Endometrial microvascular endothelial cells (primary cell): ENCODE data around the gene SEMA4A. TPM values are rescaled to one million over a fixed set of nuclear protein-coding genes. Genes with fewer than 3 reads are reported as not detected.
"Not testable (repeated sequence)": the region's sequence is repeated elsewhere in the genome, so short reads cannot be mapped to it uniquely, and the experiment has no call there.

ENCODE experiments used
- in situ Hi-C: cut with HindIII; loops from 2 replicates; pipeline ENCODE4 v1.10.0; 2017; ENCODE audit warnings: low sequenced_read_pairs, low pct_unique_long_range_greater_than_20kb; ENCODE audit errors: inconsistent ontology term
- total RNA-seq: library from RNA; depleted of rRNA; stranded (reverse); fragments of >200 nt; gene quantifications from one replicate; pipeline ENCODE4 v1.2.3, GENCODE V29; 2015; ENCODE audit errors: inconsistent ontology term

Gene SEMA4A
- total RNA-seq, 1 donor from 2014 or later, result 0.09 TPM

DNA sequence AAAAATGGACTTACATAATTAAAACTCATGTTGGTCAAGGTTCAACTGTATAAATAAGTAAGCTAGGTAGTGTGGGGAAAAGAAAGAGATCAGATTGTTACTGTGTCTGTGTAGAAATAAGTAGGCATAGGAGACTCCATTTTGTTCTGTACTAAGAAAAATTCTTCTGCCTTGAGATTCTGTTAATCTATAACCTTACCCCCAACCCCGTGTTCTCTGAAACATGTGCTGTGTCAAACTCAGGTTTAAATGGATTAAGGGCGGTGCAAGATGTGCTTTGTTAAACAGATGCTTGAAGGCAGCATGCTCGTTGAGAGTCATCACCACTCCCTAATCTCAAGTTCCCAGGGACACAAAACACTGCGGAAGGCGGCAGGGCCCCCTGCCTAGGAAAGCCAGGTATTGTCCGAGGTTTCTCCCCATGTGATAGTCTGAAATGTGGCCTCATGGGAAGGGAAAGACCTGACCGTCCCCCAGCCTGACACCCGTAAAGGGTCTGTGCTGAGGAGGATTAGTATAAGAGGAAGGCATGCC, 28.1 kb downstream of the SEMA4A start:
- in situ Hi-C loops, result not testable (repeated sequence)

DNA sequence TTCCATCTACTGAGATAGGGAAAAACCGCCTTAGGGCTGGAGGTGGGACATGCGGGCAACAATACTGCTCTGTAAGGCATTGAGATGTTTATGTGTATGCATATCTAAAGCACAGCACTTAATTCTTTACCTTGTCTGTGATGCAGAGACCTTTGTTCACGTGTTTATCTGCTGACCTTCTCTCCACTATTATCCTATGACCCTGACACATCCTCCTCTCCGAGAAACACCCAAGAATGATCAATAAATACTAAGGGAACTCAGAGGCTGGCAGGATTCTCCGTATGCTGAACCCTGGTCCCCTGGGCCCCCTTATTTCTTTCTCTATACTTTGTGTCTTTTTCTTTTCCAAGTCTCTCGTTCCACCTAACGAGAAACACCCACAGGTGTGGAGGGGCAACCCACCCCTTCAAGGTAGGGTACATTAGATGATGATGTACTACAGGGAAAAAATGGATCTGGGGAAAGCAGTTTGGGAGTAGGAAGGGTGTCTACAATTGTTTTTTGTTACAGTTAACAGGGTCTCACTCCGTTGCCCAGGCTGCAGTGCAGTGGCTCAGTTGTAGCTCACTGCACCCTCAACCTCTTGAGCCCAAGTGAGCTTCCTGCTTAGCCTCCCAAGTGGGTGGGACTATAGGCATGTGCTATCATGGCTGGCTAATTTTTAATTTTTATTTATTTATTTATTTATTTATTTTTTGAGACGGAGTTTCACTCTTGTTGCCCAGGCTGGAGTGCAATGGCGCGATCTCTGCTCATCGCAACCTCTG, 28.8 kb downstream of the SEMA4A start:
- in situ Hi-C loops, result not testable (repeated sequence)

DNA sequence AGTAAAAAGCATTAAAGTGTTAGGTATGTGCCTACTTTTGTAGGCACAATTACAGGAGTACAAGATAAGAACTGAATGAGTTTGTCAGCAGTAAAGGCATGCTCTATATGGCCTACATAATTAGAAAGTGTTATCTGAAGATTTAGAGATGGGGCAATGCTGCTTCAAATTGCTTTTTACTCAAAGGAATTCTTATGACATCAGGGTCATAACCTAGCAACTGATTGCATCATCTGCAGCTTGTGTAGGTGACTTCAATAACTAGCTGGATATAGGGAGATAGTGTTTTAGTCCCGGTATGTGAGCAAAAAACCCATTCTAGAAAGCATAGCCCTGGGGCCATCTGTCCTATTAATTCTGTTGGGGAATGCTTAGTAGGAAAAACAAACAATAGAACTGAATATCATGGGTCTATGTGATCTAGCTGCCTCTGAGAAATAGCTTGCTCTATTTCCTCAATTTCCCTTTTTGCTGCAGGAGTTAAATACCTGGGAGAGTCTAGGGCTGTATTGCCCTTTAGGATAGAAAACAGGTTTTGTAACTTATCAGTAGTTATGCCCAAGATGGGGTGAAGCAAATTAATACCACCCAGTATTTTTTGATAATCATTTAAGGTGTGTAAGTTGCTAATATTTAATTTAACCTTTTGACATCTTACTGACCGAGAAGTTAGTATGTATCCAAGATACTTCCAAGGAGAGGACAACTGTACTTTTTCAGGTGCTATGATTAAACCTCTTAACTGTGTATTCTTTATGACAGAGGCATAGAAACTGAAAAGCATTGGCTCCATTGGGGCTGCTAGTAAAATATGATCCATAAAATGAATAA, 33.2 kb downstream of the SEMA4A start:
- in situ Hi-C loops, result not testable (repeated sequence)

DNA sequence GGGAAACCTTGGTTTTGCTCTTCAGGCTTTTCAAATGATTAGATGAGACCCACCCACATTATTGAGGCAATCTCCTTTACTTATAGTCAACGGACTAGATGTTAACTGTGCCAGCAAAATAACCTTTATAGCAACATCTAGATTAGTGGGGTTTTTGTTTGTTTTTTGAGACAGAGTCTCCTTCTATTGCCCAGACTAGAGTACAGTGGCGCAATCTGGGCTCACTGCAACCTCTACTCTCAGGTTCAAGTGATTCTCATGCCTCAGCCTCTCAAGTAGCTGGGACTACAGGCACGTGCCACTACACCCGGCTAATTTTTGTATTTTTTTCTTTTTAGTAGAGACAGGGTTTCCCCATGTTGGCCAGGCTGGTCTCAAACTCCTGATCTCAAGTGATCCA, 36.9 kb downstream of the SEMA4A start:
- in situ Hi-C loops, result not testable (repeated sequence)

DNA sequence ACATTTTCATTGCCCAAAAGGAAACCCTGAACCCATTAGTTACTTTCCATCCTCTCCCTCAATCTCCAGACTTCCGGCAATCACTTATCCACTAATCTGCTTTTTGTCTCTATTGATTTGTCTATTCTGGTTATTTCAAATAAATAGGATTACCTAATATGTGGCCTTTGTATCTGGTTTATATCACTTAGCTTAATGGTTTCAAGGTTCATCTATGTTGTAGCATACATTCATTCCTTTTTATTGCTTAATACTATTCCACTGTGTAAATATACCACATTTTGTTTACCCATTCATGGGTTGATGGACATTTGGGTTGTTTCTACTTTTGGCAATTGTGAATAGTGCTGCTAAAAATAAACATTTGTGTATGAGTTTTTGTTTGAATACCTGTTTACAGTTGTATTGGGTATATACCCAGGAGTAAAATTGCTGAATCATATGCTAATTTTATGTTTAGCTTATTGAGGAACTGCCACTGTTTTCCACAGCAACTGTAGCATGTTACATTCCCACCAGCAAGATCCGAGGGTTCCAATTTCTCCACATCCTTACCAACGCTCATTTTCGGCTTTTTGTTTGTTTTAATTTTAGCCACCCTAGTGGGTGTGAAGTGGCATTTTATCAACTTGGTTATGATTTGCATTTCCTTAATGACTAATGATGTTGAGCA, 38.0 kb downstream of the SEMA4A start:
- in situ Hi-C loops, result no loop called here

DNA sequence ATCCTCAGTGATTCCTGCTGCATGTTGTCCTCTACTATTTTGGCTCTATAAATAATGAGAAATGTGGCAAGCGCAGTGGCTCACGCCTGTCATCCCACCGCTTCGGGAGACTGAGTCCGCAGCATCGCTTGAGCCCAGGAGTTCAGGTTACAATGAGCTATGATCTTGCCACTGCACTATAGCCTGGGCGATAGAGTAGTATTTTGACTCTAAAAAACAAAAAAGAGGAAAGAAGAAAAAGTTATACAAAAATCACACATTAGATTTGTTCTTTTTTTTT, 39.8 kb downstream of the SEMA4A start:
- in situ Hi-C loops, result no loop called here

DNA sequence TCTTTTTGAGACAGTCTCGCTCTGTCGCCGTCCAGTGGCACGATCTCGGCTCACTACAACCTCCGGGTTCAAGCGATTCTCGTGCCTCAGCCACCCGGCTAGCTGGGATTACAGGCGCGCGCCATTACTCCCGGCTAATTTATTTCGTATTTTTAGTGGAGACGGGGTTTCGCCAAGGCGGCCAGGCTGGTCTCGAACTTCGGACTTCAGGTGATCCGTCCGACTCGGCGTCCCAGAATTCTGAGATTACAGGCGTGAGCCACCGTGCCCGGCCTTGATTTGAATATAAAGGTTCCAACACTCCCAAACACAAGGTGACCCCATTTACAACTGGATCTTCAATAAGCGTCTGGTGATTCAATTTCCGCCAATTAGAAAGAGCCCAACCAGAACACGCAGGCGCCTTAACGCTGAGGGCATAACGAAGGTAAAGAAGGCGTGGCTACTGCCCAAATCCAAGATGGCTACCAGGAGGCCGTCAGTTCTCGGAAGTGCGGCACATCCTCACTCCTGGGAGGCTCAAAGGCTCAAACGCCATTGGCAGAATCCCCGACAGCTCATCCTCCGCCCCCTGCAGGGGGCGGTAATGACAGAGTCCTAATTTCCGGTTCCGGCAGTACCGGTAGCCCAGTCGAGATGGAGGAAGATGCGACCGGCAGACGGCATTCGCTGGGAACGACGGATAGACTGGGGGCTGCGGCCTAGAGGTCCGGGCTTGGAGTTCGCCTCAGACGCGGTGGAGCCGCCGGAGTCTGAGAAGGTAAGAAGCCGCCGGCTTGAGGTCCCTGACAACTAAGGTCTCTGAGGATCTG, 40.3 kb downstream of the SEMA4A start, which contains the start of gene SLC25A44:
TSS of gene SLC25A44 (plus strand) at position 617 of the 812 bp plus-strand sequence. CDS start 5,744 bp downstream, outside the sequence.
- in situ Hi-C loops, result no loop called here

DNA sequence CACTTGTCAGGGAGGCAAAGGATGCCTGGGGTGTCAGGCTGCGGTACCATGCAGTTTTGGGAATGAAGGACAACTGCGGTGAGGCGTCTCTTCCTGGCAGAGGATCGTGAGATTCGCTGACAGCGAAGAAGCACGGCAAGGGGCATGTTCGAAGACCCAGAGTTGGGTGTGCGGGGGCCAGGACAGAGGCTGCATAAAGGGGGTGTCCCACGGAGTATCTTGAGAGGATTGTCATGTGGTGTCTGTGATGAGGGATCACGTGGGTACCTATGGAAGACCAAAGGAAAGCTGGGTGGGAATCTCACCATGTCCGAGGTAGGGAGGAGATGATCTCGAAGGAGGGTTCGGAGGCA, 40.9 kb downstream of the SEMA4A start:
- in situ Hi-C loops, result no loop called here

DNA sequence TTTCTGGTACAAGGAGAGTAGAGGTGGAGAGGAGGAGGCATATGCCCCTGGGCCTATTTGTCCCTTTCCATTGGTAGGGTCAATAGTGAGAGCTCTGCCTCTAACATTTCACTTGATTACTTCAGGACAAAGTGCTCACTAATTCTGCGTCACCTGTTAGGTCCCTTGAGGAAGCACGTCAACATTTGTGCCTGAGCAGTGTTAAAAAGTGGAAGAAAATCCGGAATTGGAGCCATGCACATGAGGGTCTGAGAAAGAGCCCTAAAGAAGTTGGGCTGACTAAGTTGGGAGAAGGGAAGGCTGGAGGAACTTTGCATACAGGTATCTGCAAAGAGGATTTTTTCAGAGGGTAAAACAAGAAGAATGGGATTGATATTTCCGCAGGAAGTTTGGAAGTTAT, 42.5 kb downstream of the SEMA4A start:
- in situ Hi-C loops, result no loop called here

DNA sequence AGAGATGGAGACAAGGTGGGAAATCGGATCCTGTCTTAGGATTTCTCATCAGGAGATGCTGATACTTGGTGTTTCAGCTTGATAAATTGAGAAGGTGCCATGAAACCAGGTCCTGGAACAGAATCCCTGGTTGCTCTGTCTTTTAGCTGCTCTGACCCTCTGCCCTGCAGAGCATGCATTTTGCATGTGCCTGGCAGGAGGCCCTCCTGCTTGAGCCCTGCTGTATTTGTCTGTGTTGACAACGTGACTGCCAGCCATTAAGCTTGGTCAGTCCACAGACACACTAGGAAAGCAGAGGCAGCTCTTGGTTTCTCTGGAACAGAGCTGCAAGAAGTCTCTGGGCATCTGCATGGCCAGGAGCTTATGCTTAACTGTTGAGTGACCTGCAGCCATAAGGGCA, 43.1 kb downstream of the SEMA4A start:
- in situ Hi-C loops, result no loop called here

DNA sequence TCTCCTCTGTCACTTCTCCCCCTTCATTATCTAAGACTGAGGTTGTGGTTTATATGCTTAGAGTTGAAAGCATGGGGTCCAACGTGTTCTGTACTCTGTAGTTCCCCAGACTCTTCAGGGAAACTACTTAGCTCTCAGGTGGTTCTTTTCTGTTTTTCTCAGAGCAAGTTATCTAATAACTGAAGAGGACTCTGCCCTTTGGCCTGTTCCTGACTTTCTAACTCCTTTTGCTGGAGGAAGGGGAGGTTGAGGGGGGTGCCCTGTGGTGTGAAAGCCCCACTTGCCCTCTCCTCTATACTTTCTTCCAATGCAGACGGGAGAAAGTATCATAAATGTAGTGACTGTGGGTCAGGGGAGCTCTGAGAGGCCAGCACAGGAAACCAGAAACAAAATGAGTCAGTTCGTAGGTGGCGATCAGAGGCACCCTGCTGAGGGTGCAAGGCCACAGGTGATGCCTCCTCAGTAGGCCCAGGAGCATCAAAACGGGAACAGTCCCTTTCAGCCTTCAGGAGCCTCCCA, 45.5 kb downstream of the SEMA4A start:
- in situ Hi-C loops, result no loop called here

DNA sequence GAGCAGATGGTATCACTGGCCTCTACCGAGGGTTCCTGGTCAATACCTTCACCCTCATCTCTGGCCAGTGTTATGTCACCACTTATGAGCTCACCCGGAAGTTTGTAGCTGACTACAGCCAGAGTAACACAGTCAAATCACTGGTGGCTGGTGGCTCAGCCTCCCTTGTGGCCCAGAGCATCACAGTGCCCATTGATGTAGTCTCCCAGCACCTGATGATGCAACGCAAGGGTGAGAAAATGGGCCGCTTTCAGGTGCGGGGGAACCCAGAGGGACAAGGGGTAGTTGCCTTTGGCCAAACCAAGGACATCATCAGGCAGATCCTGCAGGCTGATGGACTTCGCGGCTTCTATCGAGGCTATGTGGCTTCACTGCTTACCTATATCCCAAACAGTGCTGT, 46.7 kb downstream of the SEMA4A start:
- in situ Hi-C loops, result no loop called here

DNA sequence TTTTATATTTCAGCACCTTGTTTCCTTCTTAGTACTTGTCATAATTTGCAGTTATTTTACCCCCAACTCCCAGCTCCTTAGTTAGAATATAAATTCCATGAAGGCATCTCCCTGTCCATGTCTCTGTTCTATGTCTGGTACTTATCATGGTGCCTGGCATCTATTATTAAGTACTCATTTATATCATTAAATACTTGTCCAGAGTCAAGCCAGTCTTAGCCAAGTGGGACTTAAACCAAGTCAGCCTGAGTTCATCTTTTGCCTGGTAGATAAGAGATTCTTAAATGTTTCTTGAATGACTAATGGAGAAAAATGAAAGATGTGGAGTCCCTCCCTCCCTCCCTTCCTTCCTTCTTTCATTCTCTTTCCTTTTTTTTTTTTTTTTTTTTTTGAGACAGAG, 49.9 kb downstream of the SEMA4A start:
- in situ Hi-C loops, result no loop called here

DNA sequence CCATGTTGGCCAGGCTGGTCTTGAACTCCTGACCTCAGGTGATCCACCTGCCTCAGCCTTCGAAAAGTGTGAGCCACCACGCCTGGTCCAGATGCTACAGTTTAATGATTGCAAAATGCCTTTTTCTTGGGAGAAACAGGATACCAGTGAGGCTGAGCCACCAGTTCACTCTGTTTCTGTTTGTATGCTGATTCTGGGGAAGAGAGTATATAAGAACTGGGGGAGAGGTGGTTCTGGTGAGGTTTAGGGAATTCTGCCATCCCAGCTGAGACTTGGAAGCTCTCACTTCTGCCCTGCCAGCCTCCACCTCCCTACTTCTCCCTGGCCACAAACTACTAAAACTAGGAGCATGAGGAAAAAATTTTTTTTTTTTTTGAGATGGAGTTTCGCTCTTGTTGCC, 51.3 kb downstream of the SEMA4A start:
- in situ Hi-C loops, result no loop called here

DNA sequence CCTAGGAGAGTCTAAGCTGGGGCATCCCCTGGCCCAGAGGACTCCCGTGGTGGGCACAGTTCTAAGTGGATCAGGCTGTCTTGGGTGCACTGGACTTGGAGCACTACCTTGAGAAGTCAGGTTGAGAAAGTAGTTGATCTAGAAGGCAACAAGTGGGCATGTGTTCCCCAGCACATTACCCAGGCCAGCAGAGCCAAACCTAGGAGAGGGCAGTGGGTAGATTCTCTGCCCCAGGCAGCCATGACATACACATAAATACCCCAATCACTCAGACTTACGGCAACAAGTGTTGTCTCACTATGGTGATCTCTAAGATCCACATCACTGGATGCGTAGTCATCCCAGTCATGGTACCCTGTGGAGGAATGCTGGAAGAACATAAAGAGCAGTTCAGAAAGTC, 57.9 kb downstream of the SEMA4A start:
- in situ Hi-C loops, result no loop called here

DNA sequence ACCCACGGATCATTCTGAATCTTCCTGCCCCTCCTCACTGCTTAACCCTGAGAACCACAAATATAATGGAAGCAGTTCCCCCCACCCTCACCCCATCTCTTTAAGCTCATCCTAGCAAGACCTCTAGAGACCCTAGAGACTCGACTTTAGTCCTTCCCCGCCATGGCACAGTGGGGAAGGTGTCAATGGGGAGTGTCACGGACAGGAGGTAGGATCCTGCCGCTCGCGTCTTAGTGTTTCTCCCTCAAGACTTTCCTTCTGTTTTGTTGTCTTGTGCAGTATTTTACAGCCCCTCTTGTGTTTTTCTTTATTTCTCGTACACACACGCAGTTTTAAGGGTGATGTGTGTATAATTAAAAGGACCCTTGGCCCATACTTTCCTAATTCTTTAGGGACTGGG, 58.7 kb downstream of the SEMA4A start:
- in situ Hi-C loops, result no loop called here

DNA sequence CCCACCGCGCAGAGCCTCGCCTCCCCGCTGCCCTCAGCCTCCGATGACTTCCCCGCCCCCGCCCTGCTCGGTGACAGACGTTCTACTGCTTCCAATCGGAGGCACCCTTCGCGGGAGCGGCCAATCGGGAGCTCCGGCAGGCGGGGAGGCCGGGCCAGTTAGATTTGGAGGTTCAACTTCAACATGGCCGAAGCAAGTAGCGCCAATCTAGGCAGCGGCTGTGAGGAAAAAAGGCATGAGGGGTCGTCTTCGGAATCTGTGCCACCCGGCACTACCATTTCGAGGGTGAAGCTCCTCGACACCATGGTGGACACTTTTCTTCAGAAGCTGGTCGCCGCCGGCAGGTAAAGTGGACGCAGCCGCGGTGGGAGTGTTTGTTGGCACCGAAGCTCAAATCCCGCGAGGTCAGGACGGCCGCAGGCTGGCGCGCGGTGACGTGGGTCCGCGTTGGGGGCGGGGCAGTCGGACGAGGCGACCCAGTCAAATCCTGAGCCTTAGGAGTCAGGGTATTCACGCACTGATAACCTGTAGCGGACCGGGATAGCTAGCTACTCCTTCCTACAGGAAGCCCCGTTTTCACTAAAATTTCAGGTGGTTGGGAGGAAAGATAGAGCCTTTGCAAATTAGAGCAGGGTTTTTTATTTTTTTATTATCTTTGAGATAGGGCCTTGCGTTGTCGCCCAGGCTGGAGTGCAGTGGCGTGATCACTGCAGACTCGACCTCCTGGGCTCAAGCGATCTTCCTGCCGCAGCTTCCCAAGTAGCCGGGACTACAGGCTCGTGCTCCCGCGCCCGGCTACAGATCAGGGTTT, 59.7 kb downstream of the SEMA4A start, which contains the start of gene PMF1:
TSS of gene PMF1 (plus strand) at position 175 of the 811 bp plus-strand sequence. CDS start at position 184, 9 bp downstream.
- in situ Hi-C loops, result no loop called here

DNA sequence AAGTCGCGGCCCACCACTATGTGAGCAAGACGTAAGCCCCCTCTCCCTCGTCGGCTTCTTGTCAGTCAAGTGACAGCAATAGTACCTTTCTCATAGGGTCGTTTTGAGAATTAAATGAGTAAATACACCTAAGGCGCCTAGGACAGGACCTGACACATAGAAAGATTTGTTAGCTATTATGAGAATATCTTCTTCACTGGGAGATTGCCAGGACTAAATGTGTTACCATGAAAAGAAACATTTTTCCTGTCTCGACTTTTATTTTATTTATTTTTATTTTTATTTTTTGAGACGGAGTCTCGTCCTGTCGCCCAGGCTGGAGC, 60.2 kb downstream of the SEMA4A start:
- in situ Hi-C loops, result no loop called here
